ELR (cell line): Measurements from ENCODE around the gene OTUD7B.
A peak's percentile ranks its signal among the peaks of the same experiment; 100 is the strongest.

ENCODE experiments used
- DNase-seq: peaks from one replicate; pipeline ENCODE4 v3.0.0-alpha.2; 2015; ENCODE audit warnings: low read depth

The OTUD7B gene

GRCh38 chr1:149916193-149916897 is 94.2 kb downstream of the OTUD7B start:
- no peak for DNase-seq

- DNase-seq: no peak
These were observed 94.9 kb downstream of the OTUD7B start for GRCh38 chr1:149915429-149916192.

- DNase-seq: no peak
These were observed 96.0 kb downstream of the OTUD7B start for GRCh38 chr1:149914545-149914944.

- no peak for DNase-seq
These were observed 103.9 kb downstream of the OTUD7B start for GRCh38 chr1:149906570-149907075.

- DNase-seq: no peak
These were observed 106.6 kb downstream of the OTUD7B start for GRCh38 chr1:149903836-149904491.

- DNase-seq: peak; percentile 96
These were observed 110.9 kb downstream of the OTUD7B start, which contains the start of gene BOLA1 for GRCh38 chr1:149899460-149900284. Gene BOLA1 (plus strand): TSS chr1:149899568. CDS start chr1:149900060, 492 bp downstream.

GRCh38 chr1:149896575-149896974 is 114.0 kb downstream of the OTUD7B start:
- no peak for DNase-seq

GRCh38 chr1:149888999-149889289 is 121.6 kb downstream of the OTUD7B start:
- peak; percentile 73 for DNase-seq

- DNase-seq: peak; percentile 95
These were observed 122.1 kb downstream of the OTUD7B start for GRCh38 chr1:149888247-149888998.
